Ascending aorta (tissue), 2 donors: ENCODE results near the gene CORIN. TPM values are rescaled to one million over a fixed set of nuclear protein-coding genes. Genes with fewer than 3 reads are reported as not detected.
A peak's percentile ranks its signal among the peaks of the same experiment; 100 is the strongest.

Experiments
- DNase-seq, 2 donors: peaks; one replicate each; pipeline ENCODE4 v3.0.0-alpha.2; 2019; ENCODE audit warnings: low spot score in 2 of 2
- H3K27ac ChIP-seq, 2 donors: fragments of 200-600 bp; sonication (generic); one replicate each; pipeline ENCODE4 v1.5.1; 2016 to 2017; ENCODE audit warnings: mild to moderate bottlenecking in 1 of 2
- H3K27me3 ChIP-seq: fragments of 200-600 bp; sonication (generic); one replicate; pipeline ENCODE4 v1.5.1; 2017
- H3K36me3 ChIP-seq, 2 donors: fragments of 200-600 bp; sonication (generic); one replicate each; pipeline ENCODE4 v1.5.1; 2016
- H3K4me1 ChIP-seq, 2 donors: fragments of 200-600 bp; sonication (generic); one replicate each; pipeline ENCODE4 v1.5.1; 2016 to 2017; ENCODE audit warnings: mild to moderate bottlenecking in 1 of 2
- H3K4me3 ChIP-seq, 2 donors: fragments of 200-600 bp; sonication (generic); one replicate each; pipeline ENCODE4 v1.5.1; 2016 to 2017; ENCODE audit warnings: mild to moderate bottlenecking in 1 of 2
- H3K9me3 ChIP-seq, 2 donors: fragments of 200-600 bp; sonication (generic); one replicate each; pipeline ENCODE4 v1.5.1; 2016
- CTCF ChIP-seq, 3 experiments: fragments of 200-600 bp in 2 of 3; fragments of 450-650 bp in 1 of 3; sonication (generic) in 2 of 3; IDR thresholded peaks; one replicate each; pipeline ENCODE4 v1.5.1; 2016 to 2019; ENCODE audit warnings: antibody characterized with exemption in 3 of 3, mild to moderate bottlenecking in 1 of 3, moderate library complexity in 1 of 3
- intact Hi-C: fragments of 100-400 bp; cut with DNase I; formaldehyde crosslinking; loops from one replicate; pipeline ENCODE4 v1.15.1; 2023
- total RNA-seq: library from RNA; depleted of rRNA; stranded (reverse); fragments of >200 nt; gene quantifications from one replicate; pipeline ENCODE4 v1.1.0, GENCODE V29; 2016

CORIN gene
- total RNA-seq, 1 donor from 2014 or later: not detected

GRCh38 chr4:47674144-47674543 is 163.7 kb downstream of the CORIN start:
- H3K4me3 ChIP-seq: no peak overlapping the region
- no peaks in the 10 kb centered on the region for H3K4me1 ChIP-seq
- TF ChIP-seq CTCF (IDR thresholded peaks at IDR 0.05): no peak
- H3K27ac ChIP-seq: no peak overlapping the region
- H3K36me3 ChIP-seq: no peaks in the 10 kb centered on the region
- no peaks in the 10 kb centered on the region for H3K27me3 ChIP-seq
- no peak for DNase-seq
- H3K9me3 ChIP-seq: no peaks in the 10 kb centered on the region
- intact Hi-C loops: no loop called here

GRCh38 chr4:47672696-47673095 is 165.2 kb downstream of the CORIN start:
- H3K27me3 ChIP-seq: no peaks in the 10 kb centered on the region
- intact Hi-C loops: no loop called here
- no peak overlapping the region for H3K4me3 ChIP-seq
- H3K27ac ChIP-seq: no peak overlapping the region
- H3K4me1 ChIP-seq: no peaks in the 10 kb centered on the region
- no peak for DNase-seq
- TF ChIP-seq CTCF (IDR thresholded peaks at IDR 0.05): no peak
- H3K9me3 ChIP-seq: no peaks in the 10 kb centered on the region
- no peaks in the 10 kb centered on the region for H3K36me3 ChIP-seq

GRCh38 chr4:47669946-47670345 is 167.9 kb downstream of the CORIN start:
- Histone ChIP-seq H3K4me1 (no peaks in the 10 kb centered on the region), H3K36me3 (no peaks in the 10 kb centered on the region), H3K27me3 (no peaks in the 10 kb centered on the region), H3K9me3 (no peaks in the 10 kb centered on the region), H3K27ac (no peak overlapping the region), H3K4me3 (no peak overlapping the region)
- intact Hi-C loops: loop anchor here (2.0 to 5.0 kb wide), 2 partner anchors 167 to 262 kb away; no protein-coding TSS in a partner anchor
- DNase-seq: no peak
- TF ChIP-seq CTCF (IDR thresholded peaks at IDR 0.05): no peak

- H3K4me1 ChIP-seq: no peaks in the 10 kb centered on the region
- no peak overlapping the region for H3K4me3 ChIP-seq
- no peaks in the 10 kb centered on the region for H3K9me3 ChIP-seq
- DNase-seq: no peak
- H3K27ac ChIP-seq: no peak overlapping the region
- no peaks in the 10 kb centered on the region for H3K36me3 ChIP-seq
- peak in 2 of 3 experiments; percentile 51 to 66 for TF ChIP-seq CTCF (IDR thresholded peaks at IDR 0.05)
- no peaks in the 10 kb centered on the region for H3K27me3 ChIP-seq
- intact Hi-C loops: loop anchor here (2.0 to 5.0 kb wide), 2 partner anchors 168 to 263 kb away; no protein-coding TSS in a partner anchor
Observed at GRCh38 chr4:47668810-47669408, 169.0 kb downstream of the CORIN start.

- Histone ChIP-seq H3K9me3 (no peaks in the 10 kb centered on the region), H3K36me3 (no peaks in the 10 kb centered on the region), H3K27ac (no peak overlapping the region), H3K27me3 (no peaks in the 10 kb centered on the region), H3K4me1 (no peaks in the 10 kb centered on the region), H3K4me3 (no peak overlapping the region)
- no peak for DNase-seq
- TF ChIP-seq CTCF (IDR thresholded peaks at IDR 0.05): no peak
- intact Hi-C loops: loop anchor here (2.0 to 5.0 kb wide), 2 partner anchors 169 to 264 kb away; no protein-coding TSS in a partner anchor
Observed at GRCh38 chr4:47668256-47668655, 169.6 kb downstream of the CORIN start.
